Mesodermal cell (in vitro differentiated cells): ENCODE results near the gene NFYB.
"Not testable (repeated sequence)": the region's sequence is repeated elsewhere in the genome, so short reads cannot be mapped to it uniquely, and the experiment has no call there.

Experiments used
- H3K27ac ChIP-seq: 2 replicates; pipeline ENCODE4 v1.7.0; 2013; ENCODE audit warnings: mild to moderate bottlenecking, low read depth, low read length, moderate library complexity; ENCODE audit not compliant: severe bottlenecking
- H3K36me3 ChIP-seq: 2 replicates; pipeline ENCODE4 v1.7.1; 2013; ENCODE audit warnings: mild to moderate bottlenecking, low read length, moderate library complexity; ENCODE audit not compliant: control insufficient read depth, insufficient read depth
- H3K4me1 ChIP-seq: one replicate; pipeline ENCODE4 v1.7.1; 2013; ENCODE audit warnings: mild to moderate bottlenecking, low read length; ENCODE audit not compliant: insufficient read depth, control insufficient read depth, poor library complexity, severe bottlenecking
- H3K4me3 ChIP-seq: 2 replicates; pipeline ENCODE4 v1.7.0; 2013; ENCODE audit warnings: low read length, control low read depth, mild to moderate bottlenecking; ENCODE audit not compliant: insufficient read depth, poor library complexity, severe bottlenecking; ENCODE audit errors: extremely low read depth
- H3K9me3 ChIP-seq: 2 replicates; pipeline ENCODE4 v1.7.1; 2013; ENCODE audit warnings: mild to moderate bottlenecking, low read length, moderate library complexity; ENCODE audit not compliant: control insufficient read depth
- WGBS, 2 experiments: methylation state at CpG; one replicate each; pipeline ENCODE4 v1.1.5; 2013; ENCODE audit warnings: missing lambda C conversion rate in 2 of 2; ENCODE audit not compliant: insufficient coverage in 2 of 2; 5-methylcytosine and 5-hydroxymethylcytosine counted together

Gene NFYB

DNA sequence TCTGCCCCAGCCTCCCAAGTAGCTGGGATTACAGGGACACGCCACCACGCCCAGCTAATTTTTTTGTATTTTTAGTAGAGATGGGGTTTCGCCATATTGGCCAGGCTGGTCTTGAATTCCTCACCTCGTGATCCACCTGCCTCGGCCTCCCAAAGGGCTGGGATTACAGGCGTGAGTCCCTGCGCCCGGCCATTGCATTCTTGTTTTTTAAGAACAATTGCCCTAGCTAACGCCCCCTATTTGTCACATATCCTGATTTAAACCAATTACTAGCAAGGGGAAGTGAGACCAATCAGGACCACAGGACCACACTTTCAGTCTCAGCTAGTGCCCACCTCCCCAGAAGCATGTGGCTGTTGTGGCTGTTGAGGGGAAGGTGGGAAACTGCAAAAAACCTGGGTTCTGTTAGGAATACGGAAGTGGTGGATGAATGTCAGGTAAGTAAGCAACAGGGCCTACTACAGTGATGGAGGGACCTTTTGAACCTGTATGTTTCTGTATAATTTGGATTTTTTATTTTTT, 37.8 kb upstream of the NFYB start:
- Histone ChIP-seq H3K27ac (no peak overlapping the region), H3K4me1 (peaks cover 19% of the 10 kb centered on the region), H3K36me3 (no peaks in the 10 kb centered on the region), H3K9me3 (no peaks in the 10 kb centered on the region), H3K4me3 (no peak overlapping the region)
- 74 to 91% methylated on average over 5 to 6 of the region's 10 CpGs for WGBS, 2 experiments

DNA sequence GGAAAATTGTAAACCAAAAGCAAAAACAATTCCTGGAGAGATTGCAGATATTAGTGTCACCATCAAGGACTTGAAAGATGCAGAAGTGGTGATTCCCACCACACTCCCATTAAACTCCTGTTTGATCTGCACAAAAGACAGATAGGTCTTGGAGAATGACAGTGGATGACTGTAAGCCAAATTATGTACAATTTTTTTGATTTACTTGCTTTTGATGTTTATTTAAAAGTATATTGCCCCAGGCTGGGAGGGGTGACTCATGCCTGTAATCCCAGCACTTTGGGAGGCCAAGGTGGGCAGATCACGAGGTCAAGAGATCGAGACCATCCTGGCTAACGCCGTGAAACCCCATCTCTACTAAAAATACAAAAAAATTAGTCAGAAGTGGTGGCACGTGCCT, 35.8 kb upstream of the NFYB start:
- H3K27ac ChIP-seq, H3K4me3 ChIP-seq, H3K36me3 ChIP-seq, H3K9me3 ChIP-seq: not testable (repeated sequence)
- H3K4me1 ChIP-seq, result peaks cover 19% of the 10 kb centered on the region
- WGBS, 2 experiments, result no CpG with 5 or more reads among the region's 5 CpGs

DNA sequence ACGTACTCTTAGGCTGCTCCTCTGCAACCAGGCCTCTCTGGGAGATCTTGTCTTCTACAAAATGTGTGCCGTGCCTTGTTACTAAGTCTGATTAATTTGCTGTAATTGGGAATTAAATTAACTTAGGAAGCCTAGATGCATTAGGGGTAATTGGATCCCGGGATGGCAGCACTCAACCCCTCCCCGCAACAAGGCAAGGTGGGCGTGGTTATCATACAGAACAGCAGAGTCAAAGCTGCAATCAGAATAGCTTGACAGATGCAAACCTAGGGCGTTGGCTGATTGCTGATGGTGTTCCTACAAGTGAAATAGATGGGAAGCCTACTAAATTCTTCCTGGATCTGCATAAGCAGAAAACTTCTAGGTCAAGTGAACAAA, 34.5 kb upstream of the NFYB start:
- peaks cover 8% of the 10 kb centered on the region for H3K4me1 ChIP-seq
- H3K4me3 ChIP-seq, result no peak overlapping the region
- no peaks in the 10 kb centered on the region for H3K36me3 ChIP-seq
- H3K27ac ChIP-seq, result no peak overlapping the region
- WGBS, 2 experiments, result 89 to 90% methylated on average over 4 to 6 of the region's 6 CpGs
- no peaks in the 10 kb centered on the region for H3K9me3 ChIP-seq

DNA sequence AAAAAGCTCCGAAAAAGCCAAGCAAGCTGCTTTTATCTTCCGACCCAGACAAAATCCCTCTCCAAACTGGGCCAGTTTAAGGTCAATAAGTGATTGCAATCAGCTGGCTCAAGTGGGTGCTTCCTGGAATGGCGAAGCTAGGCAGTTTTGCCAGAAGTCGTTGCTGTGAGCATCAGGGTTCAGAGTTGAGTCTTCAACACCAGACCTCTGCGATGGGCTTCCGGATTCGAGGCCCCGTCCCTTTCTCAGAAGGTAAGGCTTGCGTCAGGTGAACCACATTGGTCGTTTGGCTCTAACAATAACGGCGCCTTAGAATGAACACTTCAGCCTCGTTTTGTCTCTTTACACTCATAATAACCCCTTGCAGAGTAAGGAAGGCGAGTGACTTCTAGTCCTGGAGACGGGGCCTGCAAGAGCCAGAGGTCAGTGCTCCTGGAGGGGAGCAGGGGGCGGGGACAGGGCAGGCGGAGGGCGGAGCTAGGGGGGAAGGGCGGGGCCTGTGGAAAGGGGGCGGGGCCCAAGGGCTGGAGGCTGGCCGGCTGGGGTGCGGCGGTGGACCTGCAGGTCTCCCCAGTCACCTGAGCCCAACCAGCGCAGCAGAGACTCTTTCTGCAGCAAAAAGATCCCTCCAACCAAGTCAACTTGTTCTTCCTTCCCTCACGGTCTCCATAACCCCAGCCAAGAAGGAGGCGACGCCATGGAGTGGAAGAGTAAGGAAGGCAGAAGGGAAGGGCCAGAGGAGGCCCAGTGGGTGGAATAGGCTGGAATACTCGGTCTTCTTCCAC, 34.0 kb upstream of the NFYB start:
- WGBS, 2 experiments, result 93 to 95% methylated on average over 17 to 24 of the region's 28 CpGs

DNA sequence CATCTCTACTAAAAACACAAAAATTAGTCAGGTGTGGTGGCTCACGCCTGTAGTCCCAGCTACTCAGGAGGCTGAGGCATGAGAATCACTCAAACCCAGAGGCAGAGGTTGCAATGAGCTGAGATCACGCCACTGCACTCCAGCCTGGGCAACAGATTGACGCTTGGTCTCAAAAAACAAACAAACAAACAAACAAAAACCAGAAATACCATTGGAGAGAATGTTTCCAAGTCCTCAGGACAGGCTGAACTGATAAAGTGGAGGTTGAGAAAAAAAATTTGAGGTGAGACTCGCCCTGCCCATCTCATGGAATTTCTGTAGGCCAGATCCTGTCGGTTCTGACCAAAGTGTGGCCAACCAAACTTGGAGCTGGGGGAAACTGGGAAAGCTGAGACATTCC, 30.6 kb upstream of the NFYB start:
- 94% methylated on average over 3 to 4 of the region's 5 CpGs for WGBS, 2 experiments
- Histone ChIP-seq H3K36me3 (no peaks in the 10 kb centered on the region), H3K27ac (no peak overlapping the region), H3K4me3 (no peak overlapping the region), H3K9me3 (no peaks in the 10 kb centered on the region), H3K4me1 (peaks cover 3% of the 10 kb centered on the region)

More for the DNA sequence above, 34.0 kb upstream of the NFYB start:
- Histone ChIP-seq H3K36me3 (no peaks in the 10 kb centered on the region), H3K27ac (no peak overlapping the region), H3K4me1 (peaks cover 4% of the 10 kb centered on the region), H3K9me3 (no peaks in the 10 kb centered on the region), H3K4me3 (no peak overlapping the region)

DNA sequence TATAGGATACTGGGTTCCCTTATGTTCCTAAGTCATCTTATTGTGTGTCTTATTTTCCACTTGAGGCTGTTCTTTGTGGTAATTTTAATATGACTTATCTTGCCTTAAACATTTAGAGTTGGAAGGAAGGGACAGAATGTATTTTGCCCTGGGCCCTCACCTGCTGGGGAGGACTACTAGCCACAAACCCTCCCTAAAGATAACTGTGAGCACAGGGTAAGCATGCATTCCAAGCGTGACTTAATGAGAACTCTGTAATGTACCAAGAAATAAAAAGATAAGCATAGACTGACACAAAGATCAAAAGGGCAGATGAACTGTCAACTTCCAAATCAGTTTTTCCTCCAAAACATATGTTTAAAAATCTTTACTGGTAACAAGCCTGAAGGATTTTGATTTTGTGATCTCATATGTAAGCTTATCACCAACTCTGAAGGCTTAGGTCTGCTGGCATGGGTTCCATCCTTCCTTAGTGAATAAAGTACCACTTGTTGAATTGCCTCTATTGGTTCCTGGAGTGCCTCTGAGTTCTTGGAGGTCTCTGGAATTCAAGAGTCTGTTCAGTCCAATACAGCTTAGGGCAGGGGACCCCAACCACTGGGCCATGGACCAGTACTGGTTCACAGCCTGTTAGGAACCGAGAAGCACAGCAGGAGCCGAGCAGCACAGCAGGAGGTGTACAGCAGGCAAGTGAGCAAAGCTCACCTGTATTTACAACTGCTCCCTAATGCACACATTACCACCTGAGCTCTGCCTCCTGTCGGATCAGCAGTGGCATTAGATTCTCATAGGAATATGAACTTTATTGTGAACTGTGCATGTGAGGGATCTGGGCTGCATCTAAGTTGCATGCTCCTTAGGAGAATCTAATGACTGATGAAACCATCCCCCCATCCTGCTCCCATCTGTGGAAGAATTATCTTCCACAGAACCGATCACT, 29.8 kb upstream of the NFYB start:
- Histone ChIP-seq H3K4me1 (peaks cover 3% of the 10 kb centered on the region), H3K4me3 (no peak overlapping the region), H3K9me3 (no peaks in the 10 kb centered on the region), H3K36me3 (no peaks in the 10 kb centered on the region), H3K27ac (no peak overlapping the region)
- 95 to 100% methylated on average over 2 of the region's 5 CpGs for WGBS, 2 experiments

DNA sequence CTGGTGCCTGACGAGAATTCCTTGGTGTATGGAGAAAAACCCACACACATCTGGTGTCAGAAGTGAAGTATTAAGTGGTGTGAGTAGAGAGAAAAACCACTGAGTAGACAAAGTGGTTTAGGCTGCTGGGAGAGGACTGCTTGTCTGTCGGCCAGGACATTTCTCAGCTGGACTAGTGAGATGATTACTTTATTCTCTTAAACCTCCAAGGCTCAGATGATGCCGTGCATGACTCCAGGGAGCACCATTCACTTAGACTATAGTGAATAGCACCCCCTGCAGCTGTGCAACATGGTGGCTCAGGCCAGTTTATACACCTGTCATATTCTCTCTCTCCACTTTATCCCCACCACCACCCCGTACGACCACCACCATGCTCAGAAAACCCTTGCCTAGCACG, 28.5 kb upstream of the NFYB start:
- Histone ChIP-seq H3K4me1 (peaks cover under 1% of the 10 kb centered on the region), H3K27ac (no peak overlapping the region), H3K9me3 (no peaks in the 10 kb centered on the region), H3K4me3 (no peak overlapping the region), H3K36me3 (no peaks in the 10 kb centered on the region)
- WGBS, 2 experiments, result 89 to 94% methylated on average over 4 to 6 of the region's 6 CpGs

DNA sequence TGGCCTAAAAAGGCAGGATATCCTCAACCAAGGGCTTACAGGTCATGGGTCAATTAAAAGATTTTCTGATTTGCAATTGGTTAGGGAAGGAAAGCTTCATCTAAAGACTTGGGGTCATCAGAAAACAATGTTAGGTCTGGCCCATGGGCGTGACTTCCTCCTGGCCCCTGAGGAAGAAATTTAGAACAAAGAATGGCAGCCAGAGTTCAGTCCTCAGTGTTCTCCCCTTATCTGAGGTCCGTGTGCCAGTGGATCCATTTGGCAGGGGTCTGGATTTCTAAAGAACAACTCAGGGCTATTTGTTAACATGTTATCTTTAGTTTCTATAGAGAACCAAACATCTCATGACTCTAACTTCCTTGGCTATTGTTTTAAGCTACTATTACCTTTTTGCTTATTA, 27.8 kb upstream of the NFYB start:
- Histone ChIP-seq H3K4me3 (no peak overlapping the region), H3K9me3 (no peaks in the 10 kb centered on the region), H3K4me1 (no peaks in the 10 kb centered on the region), H3K27ac (no peak overlapping the region), H3K36me3 (no peaks in the 10 kb centered on the region)
- WGBS, 2 experiments, result 91 to 100% methylated on average over 1 to 2 of the region's 2 CpGs

DNA sequence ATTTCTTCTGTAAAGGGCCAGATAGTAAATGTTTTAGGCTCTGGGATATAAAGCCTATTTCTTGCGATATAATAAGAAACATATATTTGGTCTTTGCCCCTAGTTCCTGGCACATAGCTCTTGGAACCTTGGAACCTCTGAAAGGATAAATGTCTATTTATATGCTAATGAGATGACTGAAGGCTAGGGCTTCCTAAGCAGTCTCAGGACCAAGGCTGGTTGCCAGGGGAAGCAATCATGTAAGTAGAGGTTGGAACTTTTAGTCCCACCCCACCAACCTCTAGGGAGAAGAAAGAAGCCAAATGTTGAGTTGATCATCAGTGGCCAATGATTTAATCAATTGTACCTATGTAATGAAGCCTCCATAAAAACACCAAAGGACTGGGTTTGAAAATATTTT, 26.6 kb upstream of the NFYB start:
- WGBS, 2 experiments, result 100% methylated on average over 1 of the region's 1 CpG; no CpG with 5 or more reads in 1 of the 2 experiments

DNA sequence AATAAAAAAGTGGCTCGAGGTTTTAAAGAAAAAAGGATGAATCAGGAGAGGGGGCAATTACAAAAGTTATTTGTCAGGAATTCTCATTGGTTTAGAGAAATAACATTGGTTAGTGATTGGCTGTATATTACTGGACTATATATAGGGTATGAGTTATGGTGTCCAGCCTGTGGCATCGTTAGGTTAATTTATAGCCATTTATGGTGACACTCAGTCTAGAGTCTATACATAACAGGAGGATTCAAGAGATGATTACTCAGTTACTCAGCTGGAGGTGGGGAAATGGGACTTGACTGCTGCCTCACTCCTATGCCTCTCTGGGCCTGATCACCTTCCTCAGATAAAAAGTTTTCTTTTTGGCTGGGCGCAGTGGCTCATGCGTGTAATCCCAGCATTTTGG, 25.6 kb upstream of the NFYB start:
- Histone ChIP-seq H3K27ac (no peak overlapping the region), H3K4me3 (no peak overlapping the region), H3K4me1 (no peaks in the 10 kb centered on the region), H3K36me3 (no peaks in the 10 kb centered on the region), H3K9me3 (no peaks in the 10 kb centered on the region)
- 82 to 92% methylated on average over 3 of the region's 4 CpGs for WGBS, 2 experiments

More for the DNA sequence above, 26.6 kb upstream of the NFYB start:
- H3K4me3 ChIP-seq, result no peak overlapping the region
- no peaks in the 10 kb centered on the region for H3K4me1 ChIP-seq
- H3K36me3 ChIP-seq, result no peaks in the 10 kb centered on the region
- H3K9me3 ChIP-seq, result no peaks in the 10 kb centered on the region
- no peak overlapping the region for H3K27ac ChIP-seq
